ENCODE results near the gene TMC8.

TMC8 gene

DNA sequence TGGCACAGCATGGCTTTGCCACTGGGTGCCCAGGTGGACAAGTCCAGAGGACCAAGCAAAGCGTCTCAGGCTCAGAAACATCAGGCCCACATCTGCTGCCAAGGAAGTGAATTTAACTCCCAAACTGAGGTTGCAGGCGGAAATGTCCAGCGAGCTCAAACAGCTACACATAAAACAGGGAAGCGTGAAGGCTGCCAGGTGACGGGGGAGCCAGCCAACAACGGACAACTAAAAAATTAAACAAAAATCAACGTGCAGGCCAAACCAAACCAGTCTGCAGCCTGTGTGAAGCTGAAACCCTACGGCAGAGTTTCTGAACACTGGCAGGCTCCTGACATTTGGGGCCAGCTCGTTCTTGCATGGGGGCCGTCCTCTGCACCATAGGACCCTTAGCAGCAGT lies 53.8 kb downstream of the TMC8 start:
- no peak for DNase-seq

- no peak for DNase-seq
Measured at GRCh38 chr17:78184868-78185267, 54.3 kb downstream of the TMC8 start.

DNA sequence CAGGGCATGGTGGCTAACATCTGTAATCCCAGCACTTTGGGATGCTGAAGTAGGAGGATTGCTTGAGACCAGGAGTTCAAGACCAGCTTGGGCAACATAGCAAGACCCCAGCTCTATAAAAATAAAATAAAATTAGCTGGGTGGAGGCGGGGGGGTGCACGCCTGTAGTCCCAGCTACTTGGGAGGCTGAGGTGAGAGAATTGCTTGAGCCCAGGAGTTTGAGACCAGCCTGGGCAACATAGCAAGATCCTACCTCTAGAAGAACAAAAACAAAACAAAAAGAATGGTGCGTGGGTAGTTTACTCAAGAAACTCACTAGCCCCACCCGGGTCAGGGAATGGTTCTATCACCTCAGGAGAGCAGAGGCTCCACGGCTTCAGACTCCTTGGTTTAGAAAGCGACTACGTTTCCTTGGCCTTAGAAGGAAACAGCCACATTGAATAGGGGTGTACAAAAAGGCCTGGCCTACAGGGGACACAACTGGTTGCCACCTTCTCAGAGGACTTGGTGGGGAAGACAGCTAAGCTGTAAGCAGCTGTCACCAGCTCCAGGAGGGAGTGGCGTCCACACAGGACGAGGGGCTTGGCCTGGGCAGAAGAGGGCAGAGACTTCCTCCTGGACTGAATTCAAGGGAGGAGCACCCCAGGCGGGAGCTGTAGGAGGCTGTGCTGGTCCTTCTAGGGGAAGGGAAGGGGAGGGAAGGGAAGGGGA lies 55.6 kb downstream of the TMC8 start:
- DNase-seq: no peak

GRCh38 chr17:78186692-78187595 lies 56.4 kb downstream of the TMC8 start, which contains the start of the genes AFMID and TK1:
AFMID (plus strand) TSS chr17:78187362; CDS start chr17:78187371, 9 bp downstream.
TK1 (minus strand) TSS chr17:78187052; CDS start chr17:78186994, 58 bp downstream.
- peak; percentile 70 for DNase-seq
